ENCODE data around the gene SCAPER.

SCAPER gene

DNA sequence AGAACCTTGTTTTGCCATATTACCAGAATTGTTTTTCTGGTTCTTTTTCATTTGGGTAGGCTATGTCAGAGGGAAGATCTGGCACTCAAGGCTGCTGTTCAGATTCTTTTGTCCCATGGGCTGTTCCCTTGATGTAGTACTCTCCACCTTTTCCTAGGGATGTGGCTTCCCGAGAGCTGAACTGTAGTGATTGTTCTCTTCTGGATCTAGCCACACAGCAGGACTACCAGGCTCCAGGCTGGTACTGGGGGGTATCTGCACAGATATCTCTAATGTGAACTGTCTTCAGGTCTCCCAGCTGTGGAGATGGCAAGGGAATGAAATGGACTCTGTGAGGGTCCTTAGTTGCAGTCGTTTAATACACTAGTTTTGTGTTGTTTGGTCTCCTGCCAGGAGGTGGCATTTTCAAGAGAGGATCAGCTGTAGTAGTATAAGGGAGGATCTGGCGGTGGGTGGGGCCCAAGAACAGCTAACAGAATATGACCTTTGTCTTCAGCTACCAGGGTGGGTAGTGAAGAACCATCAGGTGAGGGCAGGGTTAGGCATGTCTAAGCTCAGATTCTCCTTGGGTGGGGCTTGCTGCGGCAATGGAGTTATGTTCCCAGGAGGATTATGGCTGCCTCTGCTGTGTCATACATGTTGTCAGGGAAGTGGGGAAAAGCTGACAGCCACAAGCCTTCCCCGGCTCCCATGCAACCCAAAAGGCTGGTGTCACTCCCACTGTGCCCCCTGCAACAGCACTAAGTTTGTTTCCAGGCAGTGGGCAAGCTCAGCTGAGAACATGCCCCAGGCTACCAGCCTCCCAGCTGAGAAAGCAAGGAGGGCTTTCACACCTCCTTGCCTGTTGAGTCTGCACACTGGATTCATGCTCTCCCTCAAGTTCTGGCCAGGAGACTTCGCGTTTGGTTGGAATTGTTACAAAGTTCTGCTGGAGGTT, 316.1 kb downstream of the SCAPER start:
- POLR2A ChIA-PET, result interaction anchor here (0.6 kb wide), 1 partner anchor 23 kb away, joined by 3 read pairs; no protein-coding TSS in a partner anchor
- CTCF ChIA-PET, result no interaction called here
- no peak for TF ChIP-seq CTCF (IDR thresholded peaks at IDR 0.05; ENCODE audit: control extremely low read depth, extremely low read depth, low read depth, missing control alignments)
- no peak for DNase-seq (ENCODE audit: extremely low spot score)

DNA sequence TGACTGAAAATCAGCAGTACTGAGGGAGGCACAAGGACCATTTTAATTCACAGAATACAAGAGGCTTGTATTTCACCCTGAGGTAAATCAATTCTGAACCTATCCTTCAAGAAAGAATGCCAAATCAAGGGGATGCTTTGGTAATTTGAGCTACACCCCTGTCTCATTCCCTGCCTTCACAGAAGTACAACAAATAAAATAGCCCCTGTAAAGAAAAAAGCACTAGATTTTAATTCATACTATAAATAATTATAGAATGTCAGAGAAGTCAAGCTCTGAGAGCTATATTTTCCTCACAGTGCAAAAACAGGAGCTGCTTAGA, 319.6 kb downstream of the SCAPER start:
- no peak for DNase-seq (ENCODE audit: extremely low spot score)
- CTCF ChIA-PET, result interaction anchor here (1.7 kb wide), 1 partner anchor 8 kb away, joined by 5 read pairs; no protein-coding TSS in a partner anchor
- TF ChIP-seq CTCF (IDR thresholded peaks at IDR 0.05; ENCODE audit: control extremely low read depth, extremely low read depth, low read depth, missing control alignments), result no peak
- POLR2A ChIA-PET, result no interaction called here

- CTCF ChIA-PET, result interaction anchor here (1.7 kb wide), 1 partner anchor 8 kb away, joined by 5 read pairs; no protein-coding TSS in a partner anchor
- POLR2A ChIA-PET, result no interaction called here
- TF ChIP-seq CTCF (IDR thresholded peaks at IDR 0.05; ENCODE audit: control extremely low read depth, extremely low read depth, low read depth, missing control alignments), result no peak
- DNase-seq (ENCODE audit: extremely low spot score), result no peak
Measured at GRCh38 chr15:76584868-76585575, 320.1 kb downstream of the SCAPER start.

GRCh38 chr15:76582550-76582949, 322.6 kb downstream of the SCAPER start:
- ChIA-PET CTCF (no interaction called here), POLR2A (no interaction called here)
- DNase-seq (ENCODE audit: extremely low spot score), result no peak
- TF ChIP-seq CTCF (IDR thresholded peaks at IDR 0.05; ENCODE audit: control extremely low read depth, extremely low read depth, low read depth, missing control alignments), result no peak

DNA sequence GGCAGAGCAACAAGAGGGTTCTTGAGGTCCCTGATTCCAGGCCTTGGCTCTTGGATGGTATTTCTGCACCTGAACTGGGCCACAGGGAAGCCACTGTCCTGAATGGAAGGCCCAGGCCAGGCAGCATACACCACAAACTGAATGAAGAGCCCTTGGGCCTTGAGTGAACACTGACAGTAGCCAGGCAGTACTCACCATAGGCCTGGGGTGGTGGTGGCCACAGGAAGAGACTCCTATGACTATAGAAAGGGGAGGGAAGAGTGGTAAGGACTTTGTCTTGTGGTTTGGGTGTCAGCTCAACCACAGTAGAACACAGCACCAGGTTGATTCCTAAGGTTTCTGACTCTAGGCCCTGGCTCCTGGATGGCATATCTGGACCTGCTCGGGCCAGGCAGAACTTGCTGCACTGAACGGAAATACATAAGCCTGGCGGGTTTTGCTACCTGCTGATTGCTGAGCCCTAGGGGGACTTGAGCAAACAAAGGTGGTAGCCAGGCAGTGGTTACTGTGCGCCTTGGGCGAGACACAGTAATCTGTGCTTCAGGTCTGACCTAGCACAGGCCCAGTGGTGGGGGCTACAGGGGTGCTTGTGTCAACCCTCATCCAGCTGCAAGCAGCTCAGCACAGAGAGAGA, 327.1 kb downstream of the SCAPER start:
- no peak for DNase-seq (ENCODE audit: extremely low spot score)
- CTCF ChIA-PET, result interaction anchor here (1.5 kb wide), 1 partner anchor 8 kb away, joined by 5 read pairs; no protein-coding TSS in a partner anchor
- POLR2A ChIA-PET, result no interaction called here
- no peak for TF ChIP-seq CTCF (IDR thresholded peaks at IDR 0.05; ENCODE audit: control extremely low read depth, extremely low read depth, low read depth, missing control alignments)

DNA sequence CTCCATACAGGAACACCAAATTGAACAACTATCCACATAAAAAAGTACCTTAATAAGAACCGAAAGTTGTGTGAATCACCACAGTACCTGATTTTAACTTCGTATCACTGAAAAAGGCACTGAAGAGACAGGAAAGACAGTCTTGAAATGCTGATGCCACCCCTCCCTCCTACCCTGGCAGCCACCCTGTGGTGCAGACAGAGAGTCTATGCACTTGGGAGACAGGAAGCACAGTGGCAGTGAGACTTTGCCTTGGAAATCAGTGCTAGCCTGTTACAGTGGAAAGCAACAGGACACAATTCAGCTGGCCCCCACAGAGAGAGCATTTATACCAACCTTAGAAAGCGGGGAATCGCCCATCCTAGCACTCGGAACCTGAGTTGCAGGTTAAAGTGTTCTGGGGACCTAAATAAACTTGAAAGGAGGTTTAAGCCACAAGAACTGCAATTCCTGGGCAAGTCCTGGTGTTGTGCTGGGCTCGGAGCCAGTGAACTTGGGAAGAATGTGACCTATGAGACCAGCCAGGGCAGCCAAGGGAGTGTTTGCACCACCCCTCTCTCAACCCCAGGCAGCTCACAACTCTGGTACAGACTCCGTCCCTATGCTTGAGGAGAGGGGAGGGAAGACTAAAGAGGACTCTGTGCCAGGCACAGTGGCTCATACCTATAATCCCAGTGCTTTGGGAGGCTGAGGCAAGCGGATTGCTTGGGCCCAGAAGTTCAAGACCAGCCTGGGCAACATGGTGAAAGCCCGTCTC, 328.4 kb downstream of the SCAPER start:
- TF ChIP-seq CTCF (IDR thresholded peaks at IDR 0.05; ENCODE audit: control extremely low read depth, extremely low read depth, low read depth, missing control alignments), result no peak
- DNase-seq (ENCODE audit: extremely low spot score), result no peak
- ChIA-PET POLR2A (no interaction called here), CTCF (interaction anchor here (1.5 kb wide), 1 partner anchor 9 kb away, joined by 5 read pairs; no protein-coding TSS in a partner anchor)
